Smooth muscle cell (in vitro differentiated cells): ENCODE results near the gene HMGXB3. TPM values are rescaled to one million over a fixed set of nuclear protein-coding genes. Genes with fewer than 3 reads are reported as not detected.

Experiments used
- DNase-seq: peaks from one replicate; lab custom pipeline; 2025; ENCODE audit not compliant: unreplicated experiment; lab: John Stamatoyannopoulos, UW
- H2AFZ ChIP-seq: fragments of 200-600 bp; sonication (generic); 2 replicates; pipeline ENCODE4 v1.6.0; 2016; ENCODE audit warnings: antibody characterized with exemption, low read depth, mild to moderate bottlenecking
- H3F3A ChIP-seq: fragments of 200-600 bp; sonication (generic); 2 replicates; pipeline ENCODE4 v1.6.0; 2017; ENCODE audit warnings: antibody characterized with exemption, low read depth
- H3K27ac ChIP-seq: fragments of 200-600 bp; sonication (generic); 2 replicates; pipeline ENCODE4 v1.5.1; 2016; ENCODE audit warnings: low read depth, mild to moderate bottlenecking
- H3K27me3 ChIP-seq: fragments of 200-600 bp; sonication (generic); 2 replicates; pipeline ENCODE4 v1.6.1; 2016; ENCODE audit warnings: low read depth, mild to moderate bottlenecking
- H3K36me3 ChIP-seq: fragments of 200-600 bp; sonication (generic); 2 replicates; pipeline ENCODE4 v1.5.1; 2016; ENCODE audit warnings: low read depth
- H3K4me1 ChIP-seq: fragments of 200-600 bp; sonication (generic); 2 replicates; pipeline ENCODE4 v1.5.1; 2016; ENCODE audit warnings: low read depth
- H3K4me2 ChIP-seq: fragments of 200-600 bp; sonication (generic); 2 replicates; pipeline ENCODE4 v1.6.0; 2016; ENCODE audit warnings: mild to moderate bottlenecking
- H3K4me3 ChIP-seq: fragments of 200-600 bp; sonication (generic); 2 replicates; pipeline ENCODE4 v1.5.1; 2016; ENCODE audit warnings: mild to moderate bottlenecking
- H3K79me2 ChIP-seq: fragments of 200-600 bp; sonication (generic); 2 replicates; pipeline ENCODE4 v1.6.0; 2016; ENCODE audit warnings: low read depth, mild to moderate bottlenecking
- H3K9ac ChIP-seq: fragments of 200-600 bp; sonication (generic); 2 replicates; pipeline ENCODE4 v1.6.0; 2016; ENCODE audit warnings: low read depth
- H3K9me3 ChIP-seq: fragments of 200-600 bp; sonication (generic); replicated peaks from 2 replicates; pipeline ENCODE4 v1.5.1; 2016; ENCODE audit warnings: low read depth
- H4K20me1 ChIP-seq: fragments of 200-600 bp; sonication (generic); 2 replicates; pipeline ENCODE4 v1.6.0; 2016; ENCODE audit warnings: low read depth
- WGBS: methylation state at CpG from one replicate; pipeline ENCODE4 v1.1.7; 2016; ENCODE audit warnings: low lambda C conversion rate; 5-methylcytosine and 5-hydroxymethylcytosine counted together
- polyA plus RNA-seq: library from polyadenylated mRNA; unstranded; fragments of >200 nt; fragmentation: Nextera tagmentation; extraction: Ambion mirVana; gene quantifications from 2 replicates; pipeline ENCODE4 v1.2.1, GENCODE V29; 2016
- total RNA-seq: library from RNA; depleted of rRNA; stranded (reverse); fragments of >200 nt; gene quantifications from 2 replicates; pipeline ENCODE4 v1.2.3, GENCODE V29; 2014
- TF ChIP-seq, protein P1 (sequence below): fragments of 200-600 bp; sonication (generic); IDR thresholded peaks from 2 replicates; pipeline ENCODE4 v1.5.1; 2017; ENCODE audit warnings: borderline replicate concordance, mild to moderate bottlenecking, antibody characterized with exemption; ENCODE audit not compliant: insufficient read depth, poor library complexity, severe bottlenecking

Gene HMGXB3
- total and polyA plus RNA-seq, 2 experiments from 2014 or later = 31.4 to 41.8 TPM

DNA sequence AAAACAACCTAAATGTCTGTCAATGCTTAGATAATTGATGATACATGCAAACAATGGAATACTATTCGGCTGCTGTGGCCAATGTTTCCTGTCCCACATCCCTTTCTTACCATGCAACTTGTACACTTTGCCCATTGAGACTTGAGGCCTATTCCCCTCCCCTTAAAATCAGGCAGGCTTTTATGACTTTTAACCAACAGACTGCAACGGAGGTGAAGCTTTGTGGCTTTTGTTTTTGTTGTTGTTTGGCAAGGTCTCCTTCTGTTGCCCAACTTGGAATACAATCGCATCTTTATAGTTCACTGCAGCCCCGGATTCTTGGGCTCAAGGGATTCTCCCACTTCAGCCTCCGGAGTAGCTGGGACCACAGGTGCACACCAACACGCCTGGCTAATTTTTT is 45.7 kb upstream of the HMGXB3 start:
- Histone ChIP-seq H3K4me3 (no peak overlapping the region), H2AFZ (no peak overlapping the region), H3K79me2 (no peaks in the 10 kb centered on the region), H3K4me1 (peaks cover 3% of the 10 kb centered on the region), H3K27me3 (no peaks in the 10 kb centered on the region), H3K9me3 (no peaks in the 10 kb centered on the region), H4K20me1 (no peaks in the 10 kb centered on the region), H3K9ac (no peak overlapping the region), H3F3A (peaks cover 2% of the 10 kb centered on the region), H3K4me2 (no peak overlapping the region), H3K27ac (no peak overlapping the region), H3K36me3 (no peaks in the 10 kb centered on the region)
- TF ChIP-seq, protein P1, sequence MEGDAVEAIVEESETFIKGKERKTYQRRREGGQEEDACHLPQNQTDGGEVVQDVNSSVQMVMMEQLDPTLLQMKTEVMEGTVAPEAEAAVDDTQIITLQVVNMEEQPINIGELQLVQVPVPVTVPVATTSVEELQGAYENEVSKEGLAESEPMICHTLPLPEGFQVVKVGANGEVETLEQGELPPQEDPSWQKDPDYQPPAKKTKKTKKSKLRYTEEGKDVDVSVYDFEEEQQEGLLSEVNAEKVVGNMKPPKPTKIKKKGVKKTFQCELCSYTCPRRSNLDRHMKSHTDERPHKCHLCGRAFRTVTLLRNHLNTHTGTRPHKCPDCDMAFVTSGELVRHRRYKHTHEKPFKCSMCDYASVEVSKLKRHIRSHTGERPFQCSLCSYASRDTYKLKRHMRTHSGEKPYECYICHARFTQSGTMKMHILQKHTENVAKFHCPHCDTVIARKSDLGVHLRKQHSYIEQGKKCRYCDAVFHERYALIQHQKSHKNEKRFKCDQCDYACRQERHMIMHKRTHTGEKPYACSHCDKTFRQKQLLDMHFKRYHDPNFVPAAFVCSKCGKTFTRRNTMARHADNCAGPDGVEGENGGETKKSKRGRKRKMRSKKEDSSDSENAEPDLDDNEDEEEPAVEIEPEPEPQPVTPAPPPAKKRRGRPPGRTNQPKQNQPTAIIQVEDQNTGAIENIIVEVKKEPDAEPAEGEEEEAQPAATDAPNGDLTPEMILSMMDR = no peak
- 94% methylated on average over 6 of the region's 6 CpGs for WGBS
- DNase-seq = no peak

DNA sequence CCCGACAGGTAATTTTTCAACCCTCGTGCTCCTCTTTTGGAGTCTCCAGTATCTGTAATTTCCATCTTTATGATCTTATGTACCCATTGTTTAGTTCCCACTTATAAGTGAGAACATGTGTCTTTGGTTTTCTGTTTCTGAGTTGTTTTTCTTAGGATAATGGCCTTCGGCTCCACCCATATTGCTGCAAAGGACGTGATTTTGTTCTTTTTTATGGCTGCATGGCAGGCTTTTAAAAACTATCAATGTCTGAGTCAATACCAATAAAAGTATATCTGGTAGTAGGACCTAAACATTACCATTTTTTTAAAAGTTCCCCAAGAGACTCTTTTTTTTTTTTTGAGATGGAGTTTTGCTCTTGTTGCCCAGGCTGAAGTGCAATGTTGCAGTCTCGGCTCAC is 43.9 kb upstream of the HMGXB3 start:
- Histone ChIP-seq H3K36me3 (no peaks in the 10 kb centered on the region), H3K79me2 (no peaks in the 10 kb centered on the region), H2AFZ (no peak overlapping the region), H3K9me3 (no peaks in the 10 kb centered on the region), H4K20me1 (no peaks in the 10 kb centered on the region), H3K4me2 (no peak overlapping the region), H3K27me3 (no peaks in the 10 kb centered on the region), H3K4me3 (no peak overlapping the region), H3F3A (peaks cover 7% of the 10 kb centered on the region), H3K27ac (no peak overlapping the region), H3K4me1 (peaks cover 12% of the 10 kb centered on the region), H3K9ac (no peak overlapping the region)
- WGBS = 49% methylated on average over 5 of the region's 5 CpGs
- TF ChIP-seq, protein P1 = no peak
- DNase-seq = no peak

DNA sequence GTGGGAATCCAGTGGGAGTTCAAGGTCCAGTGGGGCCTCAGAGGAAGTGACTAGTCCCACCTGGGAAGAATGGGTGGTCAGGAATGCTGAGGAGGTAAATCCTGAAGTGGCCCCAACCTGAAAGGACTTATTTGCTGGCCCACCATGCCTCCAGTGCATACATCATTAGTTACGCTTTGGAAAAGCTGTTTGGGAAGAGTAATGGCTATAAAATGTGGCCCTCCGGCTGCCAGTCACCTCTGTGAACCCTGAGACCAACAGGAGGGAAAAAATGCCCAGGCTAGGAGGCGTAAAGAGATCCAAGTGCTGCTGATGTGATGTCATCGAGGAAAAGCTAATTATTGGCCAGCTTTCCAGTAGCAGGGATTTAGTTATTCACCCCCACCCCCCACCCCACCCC is 42.7 kb upstream of the HMGXB3 start:
- 66% methylated on average over 4 of the region's 4 CpGs for WGBS
- Histone ChIP-seq H3K4me1 (peaks cover 14% of the 10 kb centered on the region), H3K79me2 (no peaks in the 10 kb centered on the region), H3K27ac (no peak overlapping the region), H2AFZ (no peak overlapping the region), H3F3A (peaks cover 7% of the 10 kb centered on the region), H3K4me2 (no peak overlapping the region), H3K9ac (no peak overlapping the region), H3K36me3 (no peaks in the 10 kb centered on the region), H3K27me3 (no peaks in the 10 kb centered on the region), H3K4me3 (no peak overlapping the region), H3K9me3 (no peaks in the 10 kb centered on the region), H4K20me1 (peaks cover 3% of the 10 kb centered on the region)
- no peak for DNase-seq
- TF ChIP-seq, protein P1 = no peak

DNA sequence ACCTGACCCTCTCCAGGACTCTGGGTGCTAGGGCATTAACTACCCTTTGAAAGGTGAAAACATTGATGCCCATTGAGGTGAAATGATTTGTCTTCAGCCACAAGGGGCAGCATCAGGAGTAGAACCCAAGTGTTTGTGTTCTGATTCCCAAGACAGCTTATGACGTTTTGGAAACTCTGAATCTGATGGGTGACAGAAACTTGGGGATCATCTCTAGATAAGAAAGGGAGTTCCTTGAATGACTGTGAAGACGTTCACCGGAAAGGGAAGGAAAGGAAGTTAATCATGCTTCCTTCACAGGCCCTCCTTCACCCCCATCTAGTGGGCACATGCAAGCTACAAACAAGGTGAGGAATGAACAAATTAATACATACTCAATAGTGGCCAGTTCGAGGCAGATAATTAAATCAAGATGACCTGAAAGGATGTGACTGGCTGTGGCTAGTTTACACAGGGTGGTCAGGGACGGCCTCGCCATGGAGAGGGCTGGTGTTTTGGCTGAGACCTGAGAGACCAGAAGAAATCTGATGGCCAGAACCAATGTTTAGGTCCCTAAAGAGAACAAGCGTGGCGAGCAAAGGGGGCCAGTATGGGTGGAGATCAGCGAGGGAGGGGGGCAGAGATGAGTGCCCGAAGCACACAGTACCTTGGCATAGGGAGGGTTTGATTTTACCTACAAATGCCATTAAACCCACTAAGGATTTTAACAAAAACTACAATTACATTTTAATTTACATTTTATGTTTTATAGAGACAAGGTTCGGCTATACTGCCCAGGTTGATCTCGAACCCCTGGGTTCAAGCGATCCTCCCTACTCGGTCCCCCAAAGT is 40.9 kb upstream of the HMGXB3 start:
- Histone ChIP-seq H3K4me3 (peak overlapping the region; percentile 89), H3K4me1 (peaks cover 14% of the 10 kb centered on the region), H3K4me2 (peak overlapping the region; percentile 83), H4K20me1 (peaks cover 3% of the 10 kb centered on the region), H3K9me3 (no peaks in the 10 kb centered on the region), H3K27ac (peak overlapping the region; percentile 96), H3K79me2 (no peaks in the 10 kb centered on the region), H3F3A (peaks cover 7% of the 10 kb centered on the region), H3K36me3 (no peaks in the 10 kb centered on the region), H3K27me3 (no peaks in the 10 kb centered on the region), H3K9ac (peak overlapping the region; percentile 86), H2AFZ (peak overlapping the region; percentile 77)
- TF ChIP-seq, protein P1 = peak; percentile 46
- DNase-seq = no peak
- 33% methylated on average over 14 of the region's 14 CpGs for WGBS
